GM12874 (cell line): Measurements from ENCODE around the gene C11orf97.

Experiments used
- TF ChIP-seq, protein P1 (sequence below): IDR thresholded peaks from 2 replicates; pipeline ENCODE4 v1.5.1; 2011; ENCODE audit warnings: low read depth, mild to moderate bottlenecking, control low read depth, low read length, moderate library complexity; ENCODE audit not compliant: insufficient read depth

C11orf97 gene

DNA sequence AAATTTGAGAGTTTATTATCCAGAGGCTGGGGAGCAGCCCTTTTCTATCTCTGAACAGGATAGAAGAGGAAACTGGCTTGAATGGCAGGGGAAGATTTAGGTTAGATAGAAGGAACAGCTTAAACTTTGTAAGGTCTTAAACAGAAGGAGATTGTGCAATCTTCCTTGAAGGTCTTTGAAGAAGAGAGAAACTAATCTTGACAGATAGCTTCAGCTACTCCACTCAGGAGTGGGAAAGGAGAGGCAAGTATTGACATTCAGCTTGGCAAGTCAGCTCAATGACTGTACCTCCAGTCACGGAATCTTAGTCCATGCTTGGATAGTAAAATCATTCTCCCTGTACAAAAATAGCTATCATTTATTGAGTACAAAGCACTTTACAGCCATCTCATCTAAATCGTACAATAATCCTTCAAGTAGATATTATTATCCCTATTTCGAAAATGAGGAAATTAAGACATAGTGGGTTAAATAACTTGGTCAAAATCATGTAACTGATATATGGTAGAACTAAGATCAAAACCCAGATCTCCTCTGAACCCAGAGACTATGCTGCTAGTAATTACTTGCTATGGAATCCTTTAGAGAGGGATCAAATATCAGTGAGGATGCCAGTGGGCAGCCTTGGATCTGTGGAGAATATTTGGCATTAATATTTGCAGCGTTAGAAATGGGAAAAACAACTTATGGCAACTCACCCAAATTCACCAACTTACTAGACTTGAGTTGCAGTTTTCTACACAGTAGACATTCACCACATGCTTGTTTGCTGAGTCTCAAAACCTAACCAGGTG, 14.6 kb downstream of the C11orf97 start:
- TF ChIP-seq, protein P1, sequence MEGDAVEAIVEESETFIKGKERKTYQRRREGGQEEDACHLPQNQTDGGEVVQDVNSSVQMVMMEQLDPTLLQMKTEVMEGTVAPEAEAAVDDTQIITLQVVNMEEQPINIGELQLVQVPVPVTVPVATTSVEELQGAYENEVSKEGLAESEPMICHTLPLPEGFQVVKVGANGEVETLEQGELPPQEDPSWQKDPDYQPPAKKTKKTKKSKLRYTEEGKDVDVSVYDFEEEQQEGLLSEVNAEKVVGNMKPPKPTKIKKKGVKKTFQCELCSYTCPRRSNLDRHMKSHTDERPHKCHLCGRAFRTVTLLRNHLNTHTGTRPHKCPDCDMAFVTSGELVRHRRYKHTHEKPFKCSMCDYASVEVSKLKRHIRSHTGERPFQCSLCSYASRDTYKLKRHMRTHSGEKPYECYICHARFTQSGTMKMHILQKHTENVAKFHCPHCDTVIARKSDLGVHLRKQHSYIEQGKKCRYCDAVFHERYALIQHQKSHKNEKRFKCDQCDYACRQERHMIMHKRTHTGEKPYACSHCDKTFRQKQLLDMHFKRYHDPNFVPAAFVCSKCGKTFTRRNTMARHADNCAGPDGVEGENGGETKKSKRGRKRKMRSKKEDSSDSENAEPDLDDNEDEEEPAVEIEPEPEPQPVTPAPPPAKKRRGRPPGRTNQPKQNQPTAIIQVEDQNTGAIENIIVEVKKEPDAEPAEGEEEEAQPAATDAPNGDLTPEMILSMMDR: no peak

DNA sequence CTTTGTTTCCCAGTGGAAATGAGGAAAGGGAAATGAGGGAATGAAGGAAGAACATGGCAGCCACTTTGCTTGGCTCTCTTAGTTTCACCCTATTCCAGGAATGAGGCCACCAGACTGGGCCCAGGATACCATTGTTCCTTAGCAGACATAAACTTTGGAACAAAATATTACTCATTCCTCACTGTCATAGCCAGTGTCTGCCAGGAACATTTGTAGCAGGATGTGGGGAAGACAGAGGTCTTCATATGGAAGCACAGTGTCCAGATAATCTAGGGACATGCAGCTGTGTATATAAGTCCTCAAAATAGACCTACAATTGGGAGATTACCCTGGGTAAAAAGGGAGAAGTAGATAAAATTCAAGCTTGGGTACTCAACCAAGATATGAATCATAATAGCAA, 16.3 kb downstream of the C11orf97 start:
- TF ChIP-seq, protein P1: no peak

DNA sequence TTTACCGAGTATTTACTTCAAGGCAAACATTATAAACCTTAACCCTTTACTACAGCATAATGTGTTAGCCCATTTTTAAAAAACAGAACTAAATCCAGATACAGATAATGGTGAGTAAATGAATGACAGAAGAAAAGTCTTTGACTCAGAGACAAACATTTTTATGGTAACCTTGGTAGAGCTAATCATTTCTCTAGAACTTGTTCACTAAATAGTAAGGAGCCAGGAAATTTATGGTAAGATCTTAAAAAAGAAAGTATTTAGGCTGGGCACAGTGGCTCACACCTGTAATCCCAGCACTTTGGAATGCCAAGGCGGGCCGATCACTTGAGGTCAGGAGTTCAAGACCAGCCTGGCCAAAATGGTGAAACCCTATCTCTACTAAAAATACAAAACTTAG, 19.9 kb downstream of the C11orf97 start:
- TF ChIP-seq, protein P1: no peak

DNA sequence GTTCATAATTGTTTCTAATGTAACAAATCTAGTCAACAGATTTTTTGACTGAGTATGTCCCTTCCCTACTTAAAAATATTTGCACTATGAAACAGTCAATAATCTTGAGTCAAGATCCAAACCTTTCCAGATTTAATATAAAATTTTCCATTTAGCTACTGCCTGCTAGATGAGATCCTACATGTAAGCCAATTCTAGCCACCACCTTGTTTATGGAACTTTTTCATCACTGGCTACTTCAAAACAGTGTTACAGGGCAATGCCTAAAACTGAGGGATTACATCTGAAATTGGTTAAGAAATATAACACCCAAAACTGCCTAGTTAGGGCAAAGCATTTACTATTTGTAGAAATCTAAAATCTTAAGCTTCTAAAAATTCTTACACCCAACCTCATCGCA, 20.9 kb downstream of the C11orf97 start:
- TF ChIP-seq, protein P1: no peak

DNA sequence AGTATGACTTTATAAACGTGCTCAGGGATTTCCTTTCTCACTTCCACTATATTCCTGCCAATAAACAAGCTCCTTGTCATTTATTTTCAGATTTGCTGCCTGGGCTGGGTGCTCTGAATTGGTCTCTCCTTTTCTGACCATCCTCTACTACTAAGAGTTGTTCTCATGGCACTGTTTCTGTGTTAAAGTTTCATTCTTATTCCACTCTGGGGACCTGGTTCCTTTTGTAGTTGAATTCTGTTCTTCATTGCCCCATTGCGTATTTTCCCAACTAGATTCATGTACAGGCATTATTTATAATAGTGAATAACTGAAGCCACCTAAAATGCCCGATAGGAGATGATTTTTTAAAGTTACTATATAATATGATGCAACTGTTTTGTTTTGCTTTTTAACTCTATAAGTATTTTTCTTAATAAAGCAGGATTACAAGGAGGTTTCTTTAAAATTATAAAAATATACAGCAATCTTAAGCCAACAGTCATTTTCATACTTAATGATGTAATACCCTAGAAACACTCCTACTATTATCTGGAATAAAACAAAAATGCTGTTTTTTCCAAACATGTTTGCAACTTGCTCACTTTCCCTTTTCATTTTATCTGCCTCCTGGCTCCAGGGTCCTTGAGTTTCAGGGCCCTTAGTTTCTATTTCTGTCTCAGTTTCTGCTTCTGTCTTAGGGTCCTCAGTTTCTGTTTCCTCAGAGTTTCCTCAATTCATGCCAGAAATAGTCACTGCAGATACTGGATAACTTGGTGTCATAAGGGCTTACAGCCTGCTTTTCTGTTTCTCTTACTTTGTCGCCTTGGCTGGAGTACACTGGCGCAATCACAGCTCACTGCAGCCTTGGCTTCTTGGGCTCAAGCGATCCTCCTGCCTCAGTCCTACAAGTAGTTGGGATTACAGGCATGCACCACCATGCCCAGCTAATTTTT, 21.7 kb downstream of the C11orf97 start:
- TF ChIP-seq, protein P1: no peak

DNA sequence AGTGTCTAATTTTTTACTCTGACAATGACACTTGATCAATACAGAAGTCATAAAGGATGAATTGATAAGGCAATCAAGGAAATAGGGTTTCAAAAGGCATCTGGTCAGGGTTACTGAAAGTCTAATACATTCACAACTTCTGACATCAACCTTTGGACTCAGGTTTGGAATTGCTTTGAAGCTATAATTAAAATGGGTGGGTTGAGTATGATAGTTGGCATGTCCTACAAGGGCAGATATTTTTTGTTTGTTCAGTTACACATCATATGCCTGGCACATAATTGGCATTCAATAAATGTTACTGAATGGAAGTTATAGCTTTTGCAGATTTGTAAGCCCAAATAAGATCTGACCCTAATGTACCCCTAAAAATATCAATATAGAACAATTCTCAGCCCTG, 24.1 kb downstream of the C11orf97 start:
- TF ChIP-seq, protein P1: no peak

DNA sequence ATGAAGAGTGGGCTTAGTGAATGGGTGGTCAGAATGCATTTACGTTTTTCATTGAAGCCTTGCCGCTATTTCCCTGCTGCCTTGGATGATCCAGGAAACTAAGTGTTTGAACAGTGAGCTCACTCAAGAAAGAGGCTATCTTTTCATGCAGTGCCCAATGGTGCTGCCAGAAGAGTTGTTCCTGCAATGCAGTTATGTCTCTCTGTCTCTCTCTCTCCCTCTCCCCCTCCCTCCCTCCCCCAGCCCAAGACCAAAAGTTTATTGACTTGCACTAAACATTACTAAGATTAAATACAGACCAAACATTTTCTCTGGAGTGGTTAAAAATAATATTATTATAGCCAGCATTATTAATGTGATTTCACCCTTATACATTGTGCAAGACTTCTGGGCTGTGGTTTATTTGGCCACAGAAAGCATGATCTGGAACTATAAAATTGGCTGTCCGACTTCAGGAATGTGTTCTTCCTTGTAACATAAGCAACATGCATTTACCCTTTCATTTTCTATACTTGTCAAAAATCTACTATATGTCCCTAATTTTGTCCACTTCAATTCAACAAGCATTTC, 24.9 kb downstream of the C11orf97 start:
- TF ChIP-seq, protein P1: no peak
